HepG2 (cell line): ENCODE results near the gene RSPH9. TPM values are rescaled to one million over a fixed set of nuclear protein-coding genes. Genes with fewer than 3 reads are reported as not detected.

Source experiments
- ATF2 ChIP-seq: sonication (generic); formaldehyde crosslinking; IDR thresholded peaks from 2 replicates; pipeline ENCODE4 v1.4.0; 2020; ENCODE audit warnings: missing genetic modification reagents
- CEBPG ChIP-seq: IDR thresholded peaks from 2 replicates; pipeline ENCODE4 v1.6.1; 2016
- CREB3 ChIP-seq: sonication (generic); formaldehyde crosslinking; IDR thresholded peaks from 2 replicates; pipeline ENCODE4 v1.5.0; 2020; ENCODE audit warnings: missing genetic modification reagents
- EP300 ChIP-seq, 3 experiments: sonication (generic) in 1 of 3; formaldehyde crosslinking in 1 of 3; IDR thresholded peaks; 2 replicates each; pipeline versions ENCODE4 v1.5.1 to v1.6.1; 2011 to 2020; ENCODE audit warnings: low read depth in 2 of 3, low read length in 2 of 3, borderline replicate concordance in 1 of 3, improper control_type of control experiment in 1 of 3, mild to moderate bottlenecking in 1 of 3, missing genetic modification reagents in 1 of 3, moderate library complexity in 1 of 3
- KAT8 ChIP-seq: IDR thresholded peaks from 2 replicates; pipeline ENCODE4 v1.6.1; 2016; ENCODE audit warnings: missing genetic modification reagents, missing compliant biosample characterization
- MBD4 ChIP-seq: IDR thresholded peaks from 2 replicates; pipeline ENCODE4 v1.6.1; 2012; ENCODE audit warnings: low read length, inconsistent platforms, borderline replicate concordance
- MED1 ChIP-seq: sonication (generic); formaldehyde crosslinking; IDR thresholded peaks from 2 replicates; pipeline ENCODE4 v1.4.0; 2020; ENCODE audit warnings: missing genetic modification reagents
- MYPOP ChIP-seq: sonication (generic); formaldehyde crosslinking; IDR thresholded peaks from 2 replicates; pipeline ENCODE4 v1.8.1; 2023; ENCODE audit warnings: mild to moderate bottlenecking, moderate library complexity, missing genetic modification reagents
- PAF1 ChIP-seq: IDR thresholded peaks from 2 replicates; pipeline ENCODE4 v1.6.1; 2016; ENCODE audit warnings: missing genetic modification reagents, missing compliant biosample characterization
- RBM39 ChIP-seq: fragments of 200-400 bp; formaldehyde crosslinking; IDR thresholded peaks from one replicate; pipeline ENCODE4 v1.6.1; 2018; ENCODE audit warnings: antibody characterized with exemption, mild to moderate bottlenecking, low read depth, low read length; ENCODE audit not compliant: poor library complexity, severe bottlenecking
- RXRB ChIP-seq: IDR thresholded peaks from 2 replicates; pipeline ENCODE4 v1.6.1; 2016; ENCODE audit warnings: borderline replicate concordance, missing genetic modification reagents, missing compliant biosample characterization
- TERF1 ChIP-seq: sonication (generic); formaldehyde crosslinking; IDR thresholded peaks from 2 replicates; pipeline ENCODE4 v1.8.0; 2022; ENCODE audit warnings: mild to moderate bottlenecking, missing genetic modification reagents, moderate library complexity
- XRCC5 ChIP-seq: fragments of 200-400 bp; formaldehyde crosslinking; optimal IDR thresholded peaks from 2 replicates; pipeline ENCODE3; 2017; ENCODE audit warnings: mild to moderate bottlenecking, low read length
- ZBTB21 ChIP-seq: sonication (generic); formaldehyde crosslinking; IDR thresholded peaks from 2 replicates; pipeline ENCODE4 v1.4.0; 2020; ENCODE audit warnings: missing genetic modification reagents
- ZFP1 ChIP-seq: IDR thresholded peaks from 2 replicates; pipeline ENCODE4 v1.6.1; 2016
- ZFP36L2 ChIP-seq: sonication (generic); formaldehyde crosslinking; IDR thresholded peaks from 2 replicates; pipeline ENCODE4 v1.4.0; 2020; ENCODE audit warnings: missing genetic modification reagents
- ZNF263 ChIP-seq: sonication (generic); formaldehyde crosslinking; IDR thresholded peaks from 2 replicates; pipeline ENCODE4 v1.4.0; 2020; ENCODE audit warnings: missing genetic modification reagents
- ZNF333 ChIP-seq: sonication (generic); formaldehyde crosslinking; IDR thresholded peaks from 2 replicates; pipeline ENCODE4 v1.4.0; 2020; ENCODE audit warnings: mild to moderate bottlenecking, missing genetic modification reagents, borderline replicate concordance
- ZNF501 ChIP-seq: sonication (generic); formaldehyde crosslinking; IDR thresholded peaks from 2 replicates; pipeline ENCODE4 v1.5.1; 2020; ENCODE audit warnings: mild to moderate bottlenecking, moderate library complexity, missing genetic modification reagents
- ZNF614 ChIP-seq: IDR thresholded peaks from 2 replicates; pipeline ENCODE4 v1.6.1; 2018; ENCODE audit warnings: missing biosample characterization, missing genetic modification reagents, inconsistent platforms, borderline replicate concordance
- ZNF619 ChIP-seq: sonication (generic); formaldehyde crosslinking; IDR thresholded peaks from 2 replicates; pipeline ENCODE4 v1.4.0; 2020; ENCODE audit warnings: mild to moderate bottlenecking, missing genetic modification reagents
- ZNF780A ChIP-seq: sonication (generic); formaldehyde crosslinking; IDR thresholded peaks from 2 replicates; pipeline ENCODE4 v1.8.0; 2022; ENCODE audit warnings: mild to moderate bottlenecking, missing genetic modification reagents, moderate library complexity
- polyA plus RNA-seq, 8 experiments: library from polyadenylated mRNA; depleted of rRNA in 3 of 8; stranded (reverse) in 7 of 8; unstranded in 1 of 8; fragments of >200 nt; fragmentation: Illumina TruSeq in 4 of 8; extraction: Trizol in 4 of 8; gene quantifications; 2 replicates each; pipeline versions ENCODE4 v1.2.1 to v1.2.3, GENCODE V29; 2011 to 2016; ENCODE audit warnings: low read depth in 4 of 8, missing spikeins in 1 of 8, mixed read lengths in 1 of 8; ENCODE audit not compliant: insufficient read depth in 1 of 8
- total RNA-seq, 5 experiments: library from RNA; depleted of rRNA; stranded (reverse); fragments of >200 nt; fragmentation: Illumina TruSeq; extraction: Trizol; gene quantifications; 2 replicates each; pipeline ENCODE4 v1.2.3, GENCODE V29; 2016; ENCODE audit warnings: low read depth in 1 of 5

RSPH9 gene
- total and polyA plus RNA-seq, 2 of the 13 experiments (the other 11 are each of a cell fraction or from before 2014, with no cell fraction given): 0.04 TPM; not detected in 1

- TF ChIP-seq ZNF614 (CRISPR knock-in tag): 0 out of 2 replicates have a peak, but pooled peaks have one; percentile 42
- peak; percentile 54 for TF ChIP-seq ZNF501
- no peak for TF ChIP-seq MBD4
- TF ChIP-seq MYPOP (CRISPR knock-in tag): 0 out of 2 replicates have a peak, but pooled peaks have one; percentile 16
- no peak for TF ChIP-seq ZNF780A
- no peak for TF ChIP-seq TERF1 (CRISPR knock-in tag)
- TF ChIP-seq RXRB (CRISPR knock-in tag): peak; percentile 48; the same call in 1 of the 2 replicates
- peak; percentile 80; the same call in 1 of the 2 replicates for TF ChIP-seq ATF2
- TF ChIP-seq RBM39: no peak
- no peak for TF ChIP-seq ZFP1 (CRISPR knock-in tag)
- TF ChIP-seq ZNF263 (CRISPR knock-in tag): no peak
- no peak for TF ChIP-seq CREB3 (CRISPR knock-in tag)
- TF ChIP-seq MED1: peak; percentile 50
- TF ChIP-seq ZNF333 (CRISPR knock-in tag): no peak
- TF ChIP-seq EP300 (IDR thresholded peaks at IDR 0.05; ENCODE audit: low read depth in 2 of 2, low read length in 2 of 2): peak in 1 of 2 experiments; percentile 45; a peak in 1 of 4 replicates
- peak; percentile 88 for TF ChIP-seq EP300 (CRISPR knock-in tag; IDR thresholded peaks at IDR 0.05; ENCODE audit: borderline replicate concordance)
- TF ChIP-seq CEBPG (CRISPR knock-in tag): peak; percentile 82
- TF ChIP-seq KAT8: peak; percentile 46; the same call in 1 of the 2 replicates
- TF ChIP-seq ZNF619 (CRISPR knock-in tag): no peak
- TF ChIP-seq ZFP36L2 (CRISPR knock-in tag): peak; percentile 14; the same call in 1 of the 2 replicates
- TF ChIP-seq ZBTB21 (CRISPR knock-in tag): peak; percentile 83; the same call in 1 of the 2 replicates
- peak; percentile 26; the same call in 1 of the 2 replicates for TF ChIP-seq PAF1 (CRISPR knock-in tag)
- TF ChIP-seq XRCC5: no peak
These were observed 17.6 kb upstream of the RSPH9 start (continued) for GRCh38 chr6:43627008-43627825.
